HG02870 (cell line): ENCODE measurements around the gene KXD1.
"Not testable (repeated sequence)": the region's sequence is repeated elsewhere in the genome, so short reads cannot be mapped to it uniquely, and the experiment has no call there.

Experiments used
- ATAC-seq: cut with Tn5 transposase; IDR thresholded peaks from one replicate; pipeline ENCODE4 v1.9.1; 2021; ENCODE audit warnings: mild to moderate bottlenecking, moderate library complexity; ENCODE audit not compliant: unreplicated experiment

KXD1 gene

GRCh38 chr19:18599485-18599884, 41.8 kb downstream of the KXD1 start:
- no peak for ATAC-seq

GRCh38 chr19:18600692-18601397, 43.2 kb downstream of the KXD1 start:
- ATAC-seq: not testable (repeated sequence)

- ATAC-seq: no peak
These were observed 44.2 kb downstream of the KXD1 start for GRCh38 chr19:18601875-18602274.

- no peak for ATAC-seq
These were observed 45.7 kb downstream of the KXD1 start for GRCh38 chr19:18603255-18603957.

GRCh38 chr19:18603958-18604819, 46.5 kb downstream of the KXD1 start:
- no peak for ATAC-seq

GRCh38 chr19:18604820-18605159, 47.1 kb downstream of the KXD1 start:
- ATAC-seq: no peak

GRCh38 chr19:18605196-18605545, 47.5 kb downstream of the KXD1 start:
- ATAC-seq: no peak

GRCh38 chr19:18605546-18606280, 48.0 kb downstream of the KXD1 start:
- ATAC-seq: no peak

GRCh38 chr19:18606281-18607225, 48.9 kb downstream of the KXD1 start, which contains the start of gene CRLF1:
Gene CRLF1 (minus strand): TSS chr19:18606799. CDS start chr19:18606656, 143 bp downstream.
- ATAC-seq: no peak

- no peak for ATAC-seq
These were observed 49.8 kb downstream of the KXD1 start for GRCh38 chr19:18607226-18608101.

GRCh38 chr19:18608102-18608804, 50.6 kb downstream of the KXD1 start:
- no peak for ATAC-seq

GRCh38 chr19:18608805-18609716, 51.4 kb downstream of the KXD1 start:
- no peak for ATAC-seq

- no peak for ATAC-seq
These were observed 52.0 kb downstream of the KXD1 start for GRCh38 chr19:18609717-18610051.

- no peak for ATAC-seq
These were observed 52.5 kb downstream of the KXD1 start for GRCh38 chr19:18610245-18610555.

- no peak for ATAC-seq
These were observed 53.1 kb downstream of the KXD1 start for GRCh38 chr19:18610556-18611326.

- ATAC-seq: no peak
These were observed 53.8 kb downstream of the KXD1 start for GRCh38 chr19:18611327-18612050.
